ENCODE measurements around the gene WDFY4. TPM values are rescaled to one million over a fixed set of nuclear protein-coding genes. Genes with fewer than 3 reads are reported as not detected.

The WDFY4 gene
- total RNA-seq, 1 donor from 2014 or later = not detected

GRCh38 chr10:48890888-48891850, 206.5 kb downstream of the WDFY4 start:
- Mint-ChIP-seq H3K4me1 (ENCODE audit: low read depth) (no peaks in the 10 kb centered on the region), H3K27me3 (ENCODE audit: low read depth) (no peaks in the 10 kb centered on the region), H3K4me3 (ENCODE audit: unreplicated experiment) (no peak overlapping the region), H3K36me3 (ENCODE audit: low read depth) (no peaks in the 10 kb centered on the region), H3K9me3 (ENCODE audit: low read depth) (no peaks in the 10 kb centered on the region), H3K27ac (ENCODE audit: unreplicated experiment) (no peak overlapping the region)
- DNase-seq (ENCODE audit: low spot score) = no peak
- TF ChIP-seq CTCF (IDR thresholded peaks at IDR 0.05) = no peak

- Mint-ChIP-seq H3K9me3 (ENCODE audit: low read depth) (no peaks in the 10 kb centered on the region), H3K27ac (ENCODE audit: unreplicated experiment) (no peak overlapping the region), H3K4me3 (ENCODE audit: unreplicated experiment) (no peak overlapping the region), H3K36me3 (ENCODE audit: low read depth) (no peaks in the 10 kb centered on the region), H3K27me3 (ENCODE audit: low read depth) (no peaks in the 10 kb centered on the region), H3K4me1 (ENCODE audit: low read depth) (no peaks in the 10 kb centered on the region)
- TF ChIP-seq CTCF (IDR thresholded peaks at IDR 0.05) = no peak
- DNase-seq (ENCODE audit: low spot score) = no peak
Observed at GRCh38 chr10:48894911-48895802, 210.5 kb downstream of the WDFY4 start.

GRCh38 chr10:48895803-48896195, 211.1 kb downstream of the WDFY4 start:
- TF ChIP-seq CTCF (IDR thresholded peaks at IDR 0.05) = no peak
- no peak overlapping the region for H3K27ac Mint-ChIP-seq (ENCODE audit: unreplicated experiment)

GRCh38 chr10:48896756-48897440, 212.2 kb downstream of the WDFY4 start:
- H3K27ac Mint-ChIP-seq (ENCODE audit: unreplicated experiment) = no peak overlapping the region
- no peaks in the 10 kb centered on the region for H3K4me1 Mint-ChIP-seq (ENCODE audit: low read depth)
- no peak for TF ChIP-seq CTCF (IDR thresholded peaks at IDR 0.05)
- no peaks in the 10 kb centered on the region for H3K9me3 Mint-ChIP-seq (ENCODE audit: low read depth)
- DNase-seq (ENCODE audit: low spot score) = no peak
- H3K4me3 Mint-ChIP-seq (ENCODE audit: unreplicated experiment) = no peak overlapping the region
- H3K27me3 Mint-ChIP-seq (ENCODE audit: low read depth) = no peaks in the 10 kb centered on the region
- H3K36me3 Mint-ChIP-seq (ENCODE audit: low read depth) = no peaks in the 10 kb centered on the region

More at GRCh38 chr10:48895803-48896195, 211.1 kb downstream of the WDFY4 start:
- H3K27me3 Mint-ChIP-seq (ENCODE audit: low read depth) = no peaks in the 10 kb centered on the region
- no peak overlapping the region for H3K4me3 Mint-ChIP-seq (ENCODE audit: unreplicated experiment)
- no peaks in the 10 kb centered on the region for H3K36me3 Mint-ChIP-seq (ENCODE audit: low read depth)
- H3K4me1 Mint-ChIP-seq (ENCODE audit: low read depth) = no peaks in the 10 kb centered on the region
- DNase-seq (ENCODE audit: low spot score) = no peak
- no peaks in the 10 kb centered on the region for H3K9me3 Mint-ChIP-seq (ENCODE audit: low read depth)

GRCh38 chr10:48897441-48897790, 212.7 kb downstream of the WDFY4 start:
- no peak overlapping the region for H3K4me3 Mint-ChIP-seq (ENCODE audit: unreplicated experiment)
- no peaks in the 10 kb centered on the region for H3K9me3 Mint-ChIP-seq (ENCODE audit: low read depth)
- TF ChIP-seq CTCF (IDR thresholded peaks at IDR 0.05) = no peak
- DNase-seq (ENCODE audit: low spot score) = no peak
- no peak overlapping the region for H3K27ac Mint-ChIP-seq (ENCODE audit: unreplicated experiment)
- H3K36me3 Mint-ChIP-seq (ENCODE audit: low read depth) = no peaks in the 10 kb centered on the region
- no peaks in the 10 kb centered on the region for H3K4me1 Mint-ChIP-seq (ENCODE audit: low read depth)
- H3K27me3 Mint-ChIP-seq (ENCODE audit: low read depth) = no peaks in the 10 kb centered on the region

Data from chondrocyte (in vitro differentiated cells).